ENCODE data around the gene SLC22A4.

The SLC22A4 gene

GRCh38 chr5:132262882-132263547 lies 31.2 kb upstream of the SLC22A4 start:
- no peak for DNase-seq (ENCODE audit: low read depth, low spot score)

GRCh38 chr5:132263548-132264261 lies 30.5 kb upstream of the SLC22A4 start:
- DNase-seq (ENCODE audit: low read depth, low spot score): no peak

- DNase-seq (ENCODE audit: low read depth, low spot score): no peak
Observed at GRCh38 chr5:132264546-132265335, 29.5 kb upstream of the SLC22A4 start.

GRCh38 chr5:132265336-132266030 lies 28.7 kb upstream of the SLC22A4 start:
- DNase-seq (ENCODE audit: low read depth, low spot score): peak; percentile 78

- no peak for DNase-seq (ENCODE audit: low read depth, low spot score)
Observed at GRCh38 chr5:132266031-132266835, 28.0 kb upstream of the SLC22A4 start.

- DNase-seq (ENCODE audit: low read depth, low spot score): no peak
Observed at GRCh38 chr5:132266836-132267160, 27.4 kb upstream of the SLC22A4 start.

- DNase-seq (ENCODE audit: low read depth, low spot score): no peak
Observed at GRCh38 chr5:132267166-132267739, 26.9 kb upstream of the SLC22A4 start.

- no peak for DNase-seq (ENCODE audit: low read depth, low spot score)
Observed at GRCh38 chr5:132267931-132268768, 26.0 kb upstream of the SLC22A4 start.

GRCh38 chr5:132268769-132269551 lies 25.2 kb upstream of the SLC22A4 start:
- DNase-seq (ENCODE audit: low read depth, low spot score): no peak

GRCh38 chr5:132269635-132270334 lies 24.4 kb upstream of the SLC22A4 start:
- no peak for DNase-seq (ENCODE audit: low read depth, low spot score)

GRCh38 chr5:132270335-132270665 lies 23.9 kb upstream of the SLC22A4 start:
- no peak for DNase-seq (ENCODE audit: low read depth, low spot score)

- DNase-seq (ENCODE audit: low read depth, low spot score): no peak
Observed at GRCh38 chr5:132270706-132271105, 23.5 kb upstream of the SLC22A4 start.

- DNase-seq (ENCODE audit: low read depth, low spot score): no peak
Observed at GRCh38 chr5:132271251-132272246, 22.6 kb upstream of the SLC22A4 start.

GRCh38 chr5:132272311-132273210 lies 21.6 kb upstream of the SLC22A4 start:
- no peak for DNase-seq (ENCODE audit: low read depth, low spot score)

- DNase-seq (ENCODE audit: low read depth, low spot score): no peak
Observed at GRCh38 chr5:132273631-132274030, 20.6 kb upstream of the SLC22A4 start.

GRCh38 chr5:132274050-132274792 lies 20.0 kb upstream of the SLC22A4 start:
- DNase-seq (ENCODE audit: low read depth, low spot score): no peak

Data from smooth muscle cell of the brain vasculature (primary cell).